HTR-8/SVneo (cell line): ENCODE data around the gene LCT.
"Not testable (repeated sequence)": the region's sequence is repeated elsewhere in the genome, so short reads cannot be mapped to it uniquely, and the experiment has no call there.

Source experiments
- DNase-seq: peaks from one replicate; pipeline ENCODE4 v3.0.0; 2011; ENCODE audit warnings: low spot score, mixed read lengths; ENCODE audit not compliant: insufficient read length
- FAIRE-seq: peaks from 2 replicates; lab custom pipeline; 2011; peaks lifted over from hg19 to GRCh38; lab: Jason Lieb, UNC

The LCT gene

DNA sequence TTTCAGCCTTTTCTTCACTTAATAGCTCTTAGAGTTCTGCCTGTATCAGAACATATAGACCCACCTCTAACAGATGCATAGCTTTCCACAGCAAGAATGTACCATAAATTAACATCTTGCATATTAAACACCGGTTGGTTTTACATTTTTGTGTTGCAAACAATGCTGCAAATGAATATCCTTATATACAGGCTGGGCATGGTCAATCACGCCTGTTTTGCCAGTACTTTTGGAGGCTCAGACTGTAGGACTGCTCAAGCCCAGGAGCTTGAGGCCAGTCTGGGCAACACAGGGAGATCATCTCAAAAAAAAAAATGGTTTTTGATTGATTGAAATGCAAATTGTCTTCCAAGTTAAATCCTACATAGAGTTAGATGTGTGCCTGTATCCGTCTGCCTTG, 1.5 kb upstream of the LCT start:
- DNase-seq, result no peak
- FAIRE-seq, result no peak

- DNase-seq (no peak), FAIRE-seq (no peak)
These were observed 4.1 kb downstream of the LCT start for GRCh38 chr2:135832891-135833290.

DNA sequence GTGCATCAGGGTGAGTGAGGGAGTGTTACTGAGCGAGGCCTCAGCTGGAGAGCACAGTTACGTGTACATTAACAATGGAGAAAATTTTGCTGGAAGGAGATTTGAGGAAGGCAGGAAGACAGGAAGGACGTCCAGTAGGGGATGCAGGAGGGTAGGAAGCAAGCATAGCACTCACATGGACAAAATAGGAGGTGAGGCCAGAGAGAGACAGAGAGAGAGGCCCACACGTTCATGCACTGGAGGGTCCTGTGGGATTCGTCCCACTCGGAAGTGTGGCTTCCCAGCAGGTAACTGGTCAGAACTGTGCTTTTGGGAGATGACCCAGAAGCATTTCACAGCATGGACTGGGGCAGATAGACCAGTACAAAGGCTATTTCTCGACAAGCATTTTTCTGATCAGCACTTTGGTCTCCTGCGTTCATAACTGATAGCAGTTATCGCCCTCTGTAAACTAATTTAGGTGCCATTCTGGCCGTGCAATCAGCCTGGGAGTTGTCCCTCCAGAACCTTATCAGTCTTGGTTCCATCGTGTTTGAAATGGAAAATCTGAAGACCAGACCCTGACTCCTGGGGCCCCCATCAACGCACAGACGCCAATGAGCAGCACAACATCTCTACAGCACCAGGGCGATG, 5.7 kb downstream of the LCT start:
- FAIRE-seq (no peak), DNase-seq (no peak)

DNA sequence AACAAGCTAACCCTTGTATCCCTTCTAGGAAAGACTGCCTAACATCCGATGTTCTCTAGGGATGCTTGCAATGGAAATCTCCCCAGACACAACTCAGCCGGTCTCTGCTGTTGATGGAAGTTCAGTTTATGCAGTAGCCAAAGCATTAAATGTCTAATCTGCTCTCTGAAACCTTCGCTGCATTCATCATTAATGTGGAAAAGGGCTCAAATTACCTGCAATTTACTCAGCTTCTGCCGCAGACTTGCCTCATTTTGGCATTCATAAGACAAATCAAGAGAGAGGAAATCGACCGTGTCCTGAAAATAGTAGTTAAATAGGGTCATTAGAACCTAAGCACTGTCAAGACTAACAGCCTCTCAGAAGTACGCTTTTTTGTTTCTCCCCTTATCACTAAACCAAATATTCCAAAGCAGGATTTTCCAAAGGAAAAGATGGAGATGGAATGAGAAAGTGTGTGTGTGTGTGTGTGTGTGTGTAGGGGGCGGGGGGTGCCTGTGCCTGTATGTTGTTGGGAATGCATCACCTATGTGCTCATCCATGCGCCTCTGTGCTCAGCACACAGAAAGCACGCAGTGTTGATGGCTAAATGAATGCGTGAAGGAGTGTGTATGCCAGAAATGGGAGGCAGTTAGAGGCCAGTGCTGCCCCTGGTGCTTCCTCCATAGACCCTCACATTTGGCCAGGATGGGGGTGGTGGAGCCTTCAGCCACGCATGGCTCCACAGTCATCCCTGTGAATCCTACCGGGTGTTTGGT, 7.4 kb downstream of the LCT start:
- FAIRE-seq, result no peak

DNA sequence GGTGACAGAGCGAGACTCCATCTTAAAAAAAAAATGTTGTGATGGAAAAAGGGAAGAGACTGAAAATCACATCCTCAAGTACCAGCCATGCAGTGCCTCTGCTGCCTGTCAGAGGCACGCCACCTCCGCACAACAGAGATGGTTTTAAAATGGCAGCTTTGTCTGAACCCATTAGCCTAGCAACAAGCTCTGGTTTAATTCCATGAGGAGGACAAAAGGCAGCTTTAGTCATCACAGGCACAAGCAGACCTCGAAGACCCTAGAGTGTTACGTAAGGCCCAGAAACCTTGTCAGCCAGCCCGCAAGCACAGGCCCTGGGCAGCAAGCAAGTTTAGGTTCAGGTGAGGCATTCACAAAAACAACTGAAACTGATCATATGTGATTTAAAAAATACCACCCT, 10.4 kb downstream of the LCT start:
- DNase-seq, result no peak
- no peak for FAIRE-seq

More for the DNA sequence above, 7.4 kb downstream of the LCT start:
- no peak for DNase-seq

GRCh38 chr2:135825550-135826176, 11.3 kb downstream of the LCT start:
- FAIRE-seq (no peak), DNase-seq (no peak)

DNA sequence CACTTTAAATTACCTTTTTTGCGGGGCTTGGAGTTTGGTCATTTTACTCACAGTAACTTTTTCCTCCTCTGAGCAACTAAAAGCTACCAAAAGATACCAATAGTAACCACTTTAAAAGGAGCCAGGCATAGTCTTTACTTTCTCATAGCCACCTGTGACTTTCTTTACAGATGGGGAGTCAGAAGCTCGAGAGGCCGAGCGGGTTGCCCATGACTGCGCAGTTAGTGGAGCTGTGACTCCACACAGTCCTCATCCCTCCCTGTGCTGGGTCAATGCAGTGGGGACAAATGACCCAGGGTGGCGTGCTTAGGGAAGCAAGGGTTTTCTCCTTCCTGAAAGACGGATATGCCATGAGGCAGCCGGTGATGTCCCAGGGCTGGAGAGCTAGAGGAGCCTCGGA, 11.9 kb downstream of the LCT start:
- no peak for FAIRE-seq
- no peak for DNase-seq

DNA sequence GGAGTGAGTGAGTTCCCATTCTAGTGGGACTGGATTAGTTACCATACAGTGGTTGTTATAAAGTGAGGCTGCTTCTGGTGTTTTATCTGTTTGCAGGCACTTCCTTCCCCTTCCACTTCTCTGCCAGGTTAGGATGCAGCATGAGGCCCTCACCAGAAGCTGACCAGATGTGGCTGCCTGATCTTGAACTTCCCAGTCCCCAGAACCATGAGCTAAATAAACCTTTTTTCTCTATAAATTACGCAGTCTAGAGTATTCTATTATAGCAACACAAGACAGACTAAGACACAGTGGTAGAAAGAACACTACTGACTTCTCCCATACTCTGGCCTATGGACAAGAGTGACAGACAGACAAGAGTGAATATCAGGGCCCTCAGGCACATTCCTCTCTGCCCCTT, 14.1 kb downstream of the LCT start:
- FAIRE-seq (no peak), DNase-seq (no peak)

GRCh38 chr2:135821190-135821589, 15.8 kb downstream of the LCT start:
- DNase-seq (no peak), FAIRE-seq (no peak)

DNA sequence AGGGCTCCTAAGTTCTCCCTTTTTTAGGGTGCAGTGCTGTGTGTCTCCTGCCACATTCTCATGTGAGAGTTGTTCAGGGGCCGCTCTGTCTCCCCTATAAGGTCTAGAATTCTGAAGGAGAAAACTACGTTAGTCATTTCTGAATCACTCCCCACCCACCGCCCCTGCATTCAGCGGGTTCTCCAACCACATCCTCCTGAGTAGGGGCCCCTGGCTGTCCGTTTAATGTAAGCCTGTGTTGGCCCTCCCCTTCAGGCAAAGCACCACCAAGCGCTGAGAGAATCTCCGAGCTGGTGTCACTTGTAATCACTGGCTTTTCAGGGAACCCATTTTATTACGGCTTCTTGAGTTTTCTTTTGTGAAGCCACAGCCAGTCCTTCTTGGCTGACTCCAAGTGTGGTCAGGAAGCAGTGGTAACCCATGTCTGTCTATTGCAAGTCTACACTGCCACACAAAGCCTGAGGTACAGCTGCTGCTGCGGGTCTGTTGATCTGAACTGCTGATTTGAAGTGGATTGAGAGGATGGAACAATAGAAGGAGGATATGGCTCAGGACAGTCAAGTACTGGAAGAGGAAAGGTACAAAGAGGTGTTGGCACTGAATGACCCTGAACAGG, 16.9 kb downstream of the LCT start:
- DNase-seq (peak; percentile 40), FAIRE-seq (no peak)

- FAIRE-seq, result no peak
- peak; percentile 34 for DNase-seq
These were observed 17.9 kb downstream of the LCT start for GRCh38 chr2:135818937-135819610.

- FAIRE-seq (no peak), DNase-seq (no peak)
These were observed 19.0 kb downstream of the LCT start for GRCh38 chr2:135817951-135818350.

DNA sequence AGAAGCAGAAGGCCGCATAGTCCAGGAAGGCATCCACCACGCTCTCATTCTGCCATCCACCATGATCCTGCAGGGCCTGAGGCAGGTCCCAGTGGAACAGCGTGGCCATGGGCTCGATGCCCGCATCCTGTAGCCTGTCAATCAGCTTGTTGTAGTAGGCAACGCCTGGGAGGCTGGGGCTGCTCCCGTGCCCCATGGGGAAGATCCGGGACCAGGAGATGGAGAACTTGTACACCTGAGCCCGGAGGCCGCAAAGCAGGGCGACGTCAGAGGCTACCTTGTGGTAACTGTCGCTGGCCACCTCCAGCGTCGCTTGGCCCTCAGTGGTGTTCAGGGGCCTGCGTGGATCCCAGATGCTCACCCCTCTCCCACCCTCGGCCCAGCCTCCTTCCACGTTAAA, 19.5 kb downstream of the LCT start:
- FAIRE-seq, result no peak
- no peak for DNase-seq

DNA sequence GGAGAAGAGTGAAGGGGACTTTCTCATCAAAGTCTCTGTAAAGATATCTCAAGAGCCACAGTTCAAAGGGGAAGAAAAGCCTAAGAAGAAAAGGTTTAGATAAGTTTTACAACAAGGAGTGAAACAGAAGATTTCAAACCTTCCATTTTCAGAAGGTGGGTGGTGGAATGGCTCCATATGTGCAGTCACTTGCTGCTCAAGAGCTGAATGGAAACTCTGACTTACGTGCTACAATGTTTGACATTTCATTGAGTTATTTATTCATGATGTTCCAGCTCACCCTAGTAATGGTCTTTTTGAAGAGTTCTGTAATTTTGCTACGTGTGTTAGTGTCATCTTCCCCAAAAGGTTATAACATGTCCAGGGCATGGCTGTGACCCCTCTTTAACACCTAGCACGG, 21.7 kb downstream of the LCT start:
- DNase-seq, result no peak
- no peak for FAIRE-seq

DNA sequence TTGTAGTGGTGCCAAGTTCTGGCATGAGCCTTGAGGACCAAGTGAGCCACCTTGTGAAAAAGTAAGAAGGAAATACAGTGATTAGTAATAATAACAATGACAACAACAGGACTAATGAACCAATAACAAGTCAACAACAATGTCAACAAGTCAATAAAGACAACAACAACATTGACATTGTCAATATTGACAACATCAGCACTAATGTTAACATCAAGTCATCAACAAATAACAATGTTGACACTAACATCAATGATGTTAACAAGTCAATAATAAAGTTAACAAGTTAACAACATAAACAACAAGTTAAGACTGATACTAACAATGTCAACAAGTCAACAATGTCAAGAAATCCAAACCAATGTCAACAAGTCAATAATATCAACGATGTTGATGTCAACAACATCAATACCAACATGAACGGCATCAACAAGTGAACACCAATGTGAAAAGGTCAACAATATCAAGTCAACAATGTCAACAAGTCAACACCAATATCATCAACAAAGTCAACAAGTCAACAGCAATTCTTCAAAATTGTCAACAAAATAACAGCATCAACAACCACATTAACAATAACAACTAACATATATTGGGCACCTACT, 24.0 kb downstream of the LCT start:
- FAIRE-seq, result peak; percentile 78
- DNase-seq, result no peak

GRCh38 chr2:135807874-135808273, 29.1 kb downstream of the LCT start:
- not testable (repeated sequence) for DNase-seq, FAIRE-seq

- FAIRE-seq (no peak), DNase-seq (no peak)
These were observed 33.7 kb downstream of the LCT start for GRCh38 chr2:135803278-135803677.

DNA sequence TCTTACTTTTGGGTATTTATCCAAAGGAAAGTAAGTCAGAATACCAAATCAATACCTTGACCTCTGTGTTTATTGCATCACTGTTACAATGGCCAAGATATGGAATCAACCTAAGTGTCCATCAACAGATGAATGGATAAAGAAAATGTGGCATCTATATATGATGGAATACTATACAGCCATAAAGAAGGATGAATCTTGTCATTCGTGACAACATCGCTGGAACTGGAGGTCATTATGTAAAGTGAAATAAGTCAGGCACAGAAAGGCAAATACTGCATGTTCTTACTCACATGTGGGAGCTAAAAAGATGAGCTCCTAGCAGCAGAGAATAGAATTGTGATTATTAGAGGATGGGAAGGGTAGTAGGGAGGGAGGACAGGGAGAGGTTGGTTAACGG, 34.6 kb downstream of the LCT start:
- FAIRE-seq, result no peak
- DNase-seq, result no peak

- no peak for FAIRE-seq
- no peak for DNase-seq
These were observed 36.2 kb downstream of the LCT start for GRCh38 chr2:135800513-135801460.
